Activated CD4-positive, alpha-beta T cell treated with anti-CD3 and anti-CD28 coated beads for 24 hours (primary cell): ENCODE data around the gene HBQ1.
"Not testable (repeated sequence)": the region's sequence is repeated elsewhere in the genome, so short reads cannot be mapped to it uniquely, and the experiment has no call there.

Experiments used
- DNase-seq, 2 donors: peaks; one replicate each; pipeline ENCODE4 v3.0.0-alpha.2; 2020; ENCODE audit warnings: low read depth in 2 of 2

The HBQ1 gene

DNA sequence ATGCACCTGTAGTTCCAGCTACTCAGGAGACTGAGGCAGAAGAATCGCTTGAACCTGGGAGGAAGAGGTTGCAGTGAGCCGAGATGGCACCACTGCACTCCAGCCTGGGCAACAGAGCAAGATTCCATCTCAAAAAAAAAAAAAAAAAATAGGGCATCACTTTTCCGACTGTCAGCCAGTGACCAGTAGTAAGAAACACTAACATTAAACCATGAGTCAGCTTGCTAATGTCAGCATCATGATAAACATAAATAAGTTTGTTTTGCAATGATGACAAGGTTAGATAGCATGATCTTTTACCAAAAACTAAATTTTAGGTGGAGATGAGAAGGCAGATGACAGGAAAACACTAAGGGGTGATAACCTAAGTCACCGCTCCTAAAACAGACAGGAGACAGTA lies 29.1 kb downstream of the HBQ1 start:
- DNase-seq: not testable (repeated sequence)

- DNase-seq: not testable (repeated sequence)
Observed at GRCh38 chr16:211631-212180, 31.4 kb downstream of the HBQ1 start.

DNA sequence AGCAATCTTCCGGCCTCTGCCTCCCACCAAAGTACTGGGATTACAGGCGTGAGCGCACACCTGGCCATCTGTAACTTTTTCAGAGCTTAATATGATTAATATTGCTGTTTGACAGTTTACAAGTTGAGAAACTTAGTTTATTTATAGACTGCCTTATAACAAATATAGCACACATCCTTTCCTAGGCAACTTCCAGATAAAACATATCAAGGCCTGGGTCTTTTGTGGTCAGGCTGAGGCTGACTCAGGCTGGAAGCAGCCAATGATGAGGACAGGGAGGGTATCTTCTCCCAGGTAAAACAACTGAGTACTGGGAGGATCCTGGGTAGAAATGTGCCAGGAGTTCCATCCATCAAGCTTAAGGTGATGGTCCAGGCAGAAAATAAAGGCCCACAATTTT lies 32.7 kb downstream of the HBQ1 start:
- DNase-seq: no peak

- DNase-seq: no peak
Observed at GRCh38 chr16:220021-220420, 39.8 kb downstream of the HBQ1 start.

GRCh38 chr16:228151-228851 lies 48.0 kb downstream of the HBQ1 start:
- no peak for DNase-seq

DNA sequence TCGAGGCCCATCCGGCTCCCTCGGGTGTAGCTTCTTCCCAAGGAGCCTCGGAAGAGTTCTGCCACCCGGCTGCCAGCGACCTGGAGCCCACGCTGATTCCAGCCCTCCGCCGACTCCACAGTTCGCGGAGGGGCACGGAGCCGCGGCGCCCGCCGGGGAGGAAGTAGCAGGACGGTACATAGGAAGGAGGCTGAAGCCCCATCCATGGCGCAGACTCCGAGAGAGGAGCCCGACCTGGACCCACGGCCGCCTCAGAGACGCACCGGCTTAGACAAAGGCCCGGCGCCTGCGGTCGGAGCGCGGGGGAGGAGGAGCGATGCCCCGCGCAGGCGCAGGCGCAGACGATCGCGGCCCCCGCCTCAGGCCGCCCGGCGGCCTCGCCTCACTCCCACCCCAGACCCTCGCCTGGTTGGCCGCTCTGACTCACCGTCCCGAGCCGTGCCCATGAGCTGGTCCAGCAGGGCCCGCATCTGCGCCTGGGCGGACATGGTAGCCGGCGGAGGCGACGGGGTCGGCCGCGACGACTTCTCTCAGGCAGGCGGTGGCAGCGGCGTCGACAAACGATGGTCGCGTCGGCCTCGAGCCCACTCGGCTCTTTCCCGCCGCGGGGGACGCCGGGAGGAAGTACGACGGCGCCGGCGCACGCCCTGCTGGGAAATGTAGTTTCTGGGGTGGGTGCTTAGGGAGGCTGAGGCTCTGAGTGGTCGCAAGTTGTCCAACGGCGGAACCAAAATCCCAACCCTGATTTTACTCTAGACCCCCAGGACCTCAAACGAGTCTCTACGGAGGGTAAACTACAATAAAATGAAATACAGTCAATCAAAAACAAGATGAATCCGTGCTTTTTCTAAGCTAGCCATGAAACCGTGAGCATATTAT lies 48.8 kb downstream of the HBQ1 start, which contains the start of gene LUC7L:
LUC7L (minus strand) TSS at position 598 of the 879 bp plus-strand sequence; CDS start at position 488, 110 bp downstream.
- DNase-seq: peak; percentile 79 to 80

DNA sequence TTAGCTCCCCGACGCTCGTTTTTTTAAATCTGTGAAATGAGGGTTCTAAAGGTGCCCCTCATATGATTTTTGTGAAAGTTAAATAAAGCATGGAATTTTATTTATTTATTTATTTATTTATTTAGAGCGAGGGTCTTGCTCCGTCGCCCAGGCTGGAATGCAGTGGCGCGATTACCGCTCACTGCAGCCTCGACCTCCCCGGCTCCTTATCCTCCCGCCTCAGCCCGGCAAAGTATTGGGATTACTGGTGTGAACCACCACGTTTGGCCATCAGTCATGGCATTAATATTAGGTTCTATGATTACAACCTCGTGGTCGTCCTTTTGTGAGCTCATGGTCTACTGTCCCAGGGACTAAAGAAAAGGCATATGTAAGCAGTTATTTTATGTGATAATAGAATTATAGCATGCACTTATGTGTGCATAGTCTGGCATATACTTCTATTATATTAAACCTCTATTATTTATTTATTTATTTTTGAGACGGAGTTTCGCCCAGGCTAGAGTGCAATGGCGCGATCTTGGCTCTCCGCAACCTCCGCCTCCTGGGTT lies 49.5 kb downstream of the HBQ1 start:
- DNase-seq: no peak

- DNase-seq: not testable (repeated sequence)
Observed at GRCh38 chr16:230351-230750, 50.1 kb downstream of the HBQ1 start.
